ENCODE measurements around the gene BCL11A. TPM values are rescaled to one million over a fixed set of nuclear protein-coding genes. Genes with fewer than 3 reads are reported as not detected.

The BCL11A gene
- polyA plus RNA-seq, 3 donors: 8.7 to 15.6 (median 11.1) TPM

DNA sequence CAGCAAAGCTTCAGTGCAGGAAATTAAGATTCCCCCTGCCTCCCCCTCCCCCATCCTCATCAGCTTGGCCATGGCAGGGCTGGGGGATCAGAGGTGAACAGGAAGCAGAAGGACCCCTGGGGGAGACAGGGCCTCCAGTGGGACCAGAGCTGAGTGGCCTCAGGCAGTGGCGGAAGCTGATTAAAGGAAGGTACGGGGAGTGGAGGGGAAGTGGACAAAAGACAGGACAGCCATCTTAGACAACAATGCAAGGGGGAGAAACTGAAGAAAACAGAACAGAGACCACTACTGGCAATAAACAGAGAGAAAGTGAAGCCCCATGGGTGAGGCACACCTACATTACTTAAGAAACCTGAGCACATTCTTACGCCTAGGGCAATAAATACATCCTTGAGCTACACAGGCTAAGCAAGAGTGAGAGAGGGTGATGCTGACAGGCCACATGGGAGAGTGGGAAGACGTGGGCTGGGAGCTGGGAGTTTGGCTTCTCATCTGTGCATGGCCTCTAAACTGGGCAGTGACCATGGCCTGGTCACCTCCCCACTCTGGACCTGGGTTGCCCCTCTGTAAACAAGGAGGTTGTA is 59.6 kb downstream of the BCL11A start:
- no peaks in the 10 kb centered on the region for H3K9me3 ChIP-seq (replicated peaks in 1 of 2; ENCODE audit: control insufficient read depth in 1 of 2, insufficient read depth in 1 of 2, low read length in 2 of 2)
- Mint-ChIP-seq H3K4me1 (peaks cover 42% of the 10 kb centered on the region), H3K4me3 (no peak overlapping the region), H3K36me3 (peaks cover 10 to 22% of the 10 kb centered on the region in 2 donors), H3K27me3 (ENCODE audit: low read depth in 3 of 3) (peaks cover 0 to 3% (median 1%) of the 10 kb centered on the region in 3 donors), H3K9me3 (no peaks in the 10 kb centered on the region), H3K27ac (peak overlapping the region in 6 of 7 donors; percentile 32 to 66 (median 44))
- TF ChIP-seq, protein P1, sequence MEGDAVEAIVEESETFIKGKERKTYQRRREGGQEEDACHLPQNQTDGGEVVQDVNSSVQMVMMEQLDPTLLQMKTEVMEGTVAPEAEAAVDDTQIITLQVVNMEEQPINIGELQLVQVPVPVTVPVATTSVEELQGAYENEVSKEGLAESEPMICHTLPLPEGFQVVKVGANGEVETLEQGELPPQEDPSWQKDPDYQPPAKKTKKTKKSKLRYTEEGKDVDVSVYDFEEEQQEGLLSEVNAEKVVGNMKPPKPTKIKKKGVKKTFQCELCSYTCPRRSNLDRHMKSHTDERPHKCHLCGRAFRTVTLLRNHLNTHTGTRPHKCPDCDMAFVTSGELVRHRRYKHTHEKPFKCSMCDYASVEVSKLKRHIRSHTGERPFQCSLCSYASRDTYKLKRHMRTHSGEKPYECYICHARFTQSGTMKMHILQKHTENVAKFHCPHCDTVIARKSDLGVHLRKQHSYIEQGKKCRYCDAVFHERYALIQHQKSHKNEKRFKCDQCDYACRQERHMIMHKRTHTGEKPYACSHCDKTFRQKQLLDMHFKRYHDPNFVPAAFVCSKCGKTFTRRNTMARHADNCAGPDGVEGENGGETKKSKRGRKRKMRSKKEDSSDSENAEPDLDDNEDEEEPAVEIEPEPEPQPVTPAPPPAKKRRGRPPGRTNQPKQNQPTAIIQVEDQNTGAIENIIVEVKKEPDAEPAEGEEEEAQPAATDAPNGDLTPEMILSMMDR (IDR thresholded peaks at IDR 0.05): no peak
- no peak overlapping the region for H3K4me3 ChIP-seq (replicated peaks in 1 of 3; ENCODE audit: low read depth in 2 of 3, low read length in 3 of 3)
- no peak overlapping the region for H3K9ac ChIP-seq (ENCODE audit: insufficient read depth, low read length, poor library complexity, severe bottlenecking)
- intact Hi-C loops (cut with micrococcal nuclease): loop anchor here in 1 of 2 donors (10.0 kb wide), 1 partner anchor 49 kb away; no protein-coding TSS in a partner anchor
- H2AFZ ChIP-seq (ENCODE audit: insufficient read depth, low read depth, low read length, poor library complexity, severe bottlenecking): no peak overlapping the region
- no peak overlapping the region for H3K4me2 ChIP-seq (replicated peaks; ENCODE audit: extremely low read depth, low read length, poor library complexity, severe bottlenecking)
- H3K27me3 ChIP-seq (ENCODE audit: control insufficient read depth in 2 of 2, insufficient read depth in 2 of 2, low read length in 2 of 2): no peaks in the 10 kb centered on the region
- no peak for DNase-seq
- WGBS (ENCODE audit: insufficient coverage): no CpG with 5 or more reads among the region's 4 CpGs
- H3K36me3 ChIP-seq (replicated peaks in 1 of 2; ENCODE audit: control insufficient read depth in 1 of 2, insufficient read depth in 2 of 2, low read length in 2 of 2): peaks cover 0 to 8% of the 10 kb centered on the region in 2 donors
- H3K79me2 ChIP-seq (ENCODE audit: insufficient read depth, low read length): peaks cover 97% of the 10 kb centered on the region
- no peaks in the 10 kb centered on the region for H4K20me1 ChIP-seq (ENCODE audit: insufficient read depth, low read length)
- H3K4me1 ChIP-seq (ENCODE audit: control insufficient read depth in 1 of 2, insufficient read depth in 2 of 2, low read length in 2 of 2): peaks cover 16 to 24% of the 10 kb centered on the region in 2 donors
- H3K27ac ChIP-seq (ENCODE audit: low read depth in 1 of 2, low read length in 2 of 2): no peak overlapping the region

DNA sequence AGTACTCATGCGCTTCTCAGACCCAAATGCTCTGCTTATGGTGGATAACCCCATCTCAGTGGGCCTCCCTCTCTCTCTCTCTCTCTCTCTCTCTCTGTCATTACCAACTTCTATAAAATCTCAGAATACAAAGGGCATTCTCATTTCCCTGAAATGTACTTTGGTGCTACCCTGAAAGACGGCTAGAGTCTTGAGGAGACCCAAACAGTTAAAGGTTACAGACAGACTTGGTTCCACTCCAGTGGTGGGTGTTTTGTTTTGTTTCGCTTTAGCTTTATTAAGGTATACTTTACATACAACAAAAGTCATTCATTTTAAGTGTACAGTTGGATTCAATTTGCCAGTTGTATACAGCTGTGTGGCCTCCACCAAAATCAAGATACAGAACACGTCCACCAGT is 60.9 kb downstream of the BCL11A start:
- Histone ChIP-seq H3K9me3 (replicated peaks in 1 of 2; ENCODE audit: control insufficient read depth in 1 of 2, insufficient read depth in 1 of 2, low read length in 2 of 2) (no peaks in the 10 kb centered on the region), H3K4me1 (ENCODE audit: control insufficient read depth in 1 of 2, insufficient read depth in 2 of 2, low read length in 2 of 2) (peaks cover 5 to 10% of the 10 kb centered on the region in 2 donors), H3K27ac (ENCODE audit: low read depth in 1 of 2, low read length in 2 of 2) (no peak overlapping the region), H3K9ac (ENCODE audit: insufficient read depth, low read length, poor library complexity, severe bottlenecking) (no peak overlapping the region), H3K4me2 (replicated peaks; ENCODE audit: extremely low read depth, low read length, poor library complexity, severe bottlenecking) (no peak overlapping the region), H3K4me3 (replicated peaks in 1 of 3; ENCODE audit: low read depth in 2 of 3, low read length in 3 of 3) (no peak overlapping the region), H3K36me3 (replicated peaks in 1 of 2; ENCODE audit: control insufficient read depth in 1 of 2, insufficient read depth in 2 of 2, low read length in 2 of 2) (peaks cover 0 to 8% of the 10 kb centered on the region in 2 donors), H3K79me2 (ENCODE audit: insufficient read depth, low read length) (peaks cover 99% of the 10 kb centered on the region), H3K27me3 (ENCODE audit: control insufficient read depth in 2 of 2, insufficient read depth in 2 of 2, low read length in 2 of 2) (no peaks in the 10 kb centered on the region), H4K20me1 (ENCODE audit: insufficient read depth, low read length) (no peaks in the 10 kb centered on the region), H2AFZ (ENCODE audit: insufficient read depth, low read depth, low read length, poor library complexity, severe bottlenecking) (no peak overlapping the region)
- DNase-seq: no peak
- TF ChIP-seq, protein P1 (IDR thresholded peaks at IDR 0.05): no peak
- peak overlapping the region in 4 of 7 donors; percentile 16 to 78 (median 62) for H3K27ac Mint-ChIP-seq
- 100% methylated on average over 1 of the region's 4 CpGs for WGBS (ENCODE audit: insufficient coverage)
- no peak overlapping the region for H3K4me3 Mint-ChIP-seq
- intact Hi-C loops (cut with micrococcal nuclease): loop anchor here in 1 of 2 donors (10.0 kb wide), 1 partner anchor 48 kb away; no protein-coding TSS in a partner anchor
- H3K9me3 Mint-ChIP-seq: no peaks in the 10 kb centered on the region
- H3K27me3 Mint-ChIP-seq (ENCODE audit: low read depth in 3 of 3): peaks cover 0 to 3% (median 1%) of the 10 kb centered on the region in 3 donors
- H3K4me1 Mint-ChIP-seq: peaks cover 37% of the 10 kb centered on the region
- peaks cover 12 to 19% of the 10 kb centered on the region in 2 donors for H3K36me3 Mint-ChIP-seq
